Measurements from ENCODE around the gene SLX9.

The SLX9 gene

DNA sequence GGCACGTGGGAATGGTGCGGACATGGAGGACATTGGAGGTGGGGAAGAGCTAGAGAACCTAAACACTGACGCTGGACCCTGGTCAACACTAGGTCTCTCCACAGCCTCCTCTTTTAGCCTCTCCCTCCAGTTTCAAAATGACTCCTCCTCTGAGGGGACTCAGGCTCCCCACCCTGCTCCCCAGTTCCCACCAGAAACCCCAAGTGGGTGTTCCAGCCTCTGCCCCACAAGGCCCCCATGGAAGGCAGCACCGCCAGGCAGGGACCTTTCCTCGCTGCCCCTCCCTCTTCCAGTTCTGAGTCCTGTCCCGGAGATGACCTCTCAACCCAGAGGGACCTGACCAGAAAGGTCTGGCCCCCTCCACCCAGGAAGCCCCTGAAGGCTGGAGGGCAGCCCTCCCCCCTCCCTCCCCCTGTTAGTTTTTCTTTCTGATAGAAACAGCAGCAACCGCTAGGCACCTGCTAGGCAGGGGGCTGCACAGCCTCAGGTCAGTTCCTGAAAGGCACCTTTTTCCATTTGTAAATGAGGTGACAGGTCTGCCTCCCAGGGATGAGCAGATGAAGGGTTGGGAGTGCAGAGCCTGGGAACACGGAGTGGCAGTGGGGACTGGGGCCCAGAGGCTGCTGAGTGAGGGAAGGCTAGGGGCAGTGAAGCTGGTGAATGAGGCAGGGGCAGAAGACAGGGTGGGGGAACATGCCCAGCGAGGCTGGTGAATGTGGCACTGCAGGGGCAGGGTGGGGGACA lies 9.9 kb upstream of the SLX9 start:
- TF ChIP-seq, protein P1, sequence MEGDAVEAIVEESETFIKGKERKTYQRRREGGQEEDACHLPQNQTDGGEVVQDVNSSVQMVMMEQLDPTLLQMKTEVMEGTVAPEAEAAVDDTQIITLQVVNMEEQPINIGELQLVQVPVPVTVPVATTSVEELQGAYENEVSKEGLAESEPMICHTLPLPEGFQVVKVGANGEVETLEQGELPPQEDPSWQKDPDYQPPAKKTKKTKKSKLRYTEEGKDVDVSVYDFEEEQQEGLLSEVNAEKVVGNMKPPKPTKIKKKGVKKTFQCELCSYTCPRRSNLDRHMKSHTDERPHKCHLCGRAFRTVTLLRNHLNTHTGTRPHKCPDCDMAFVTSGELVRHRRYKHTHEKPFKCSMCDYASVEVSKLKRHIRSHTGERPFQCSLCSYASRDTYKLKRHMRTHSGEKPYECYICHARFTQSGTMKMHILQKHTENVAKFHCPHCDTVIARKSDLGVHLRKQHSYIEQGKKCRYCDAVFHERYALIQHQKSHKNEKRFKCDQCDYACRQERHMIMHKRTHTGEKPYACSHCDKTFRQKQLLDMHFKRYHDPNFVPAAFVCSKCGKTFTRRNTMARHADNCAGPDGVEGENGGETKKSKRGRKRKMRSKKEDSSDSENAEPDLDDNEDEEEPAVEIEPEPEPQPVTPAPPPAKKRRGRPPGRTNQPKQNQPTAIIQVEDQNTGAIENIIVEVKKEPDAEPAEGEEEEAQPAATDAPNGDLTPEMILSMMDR (conservative IDR thresholded peaks at IDR 0.05) = no peak
- TF ChIP-seq ZFX (IDR thresholded peaks at IDR 0.05) = no peak
- no peak overlapping the region for H3K27ac ChIP-seq

DNA sequence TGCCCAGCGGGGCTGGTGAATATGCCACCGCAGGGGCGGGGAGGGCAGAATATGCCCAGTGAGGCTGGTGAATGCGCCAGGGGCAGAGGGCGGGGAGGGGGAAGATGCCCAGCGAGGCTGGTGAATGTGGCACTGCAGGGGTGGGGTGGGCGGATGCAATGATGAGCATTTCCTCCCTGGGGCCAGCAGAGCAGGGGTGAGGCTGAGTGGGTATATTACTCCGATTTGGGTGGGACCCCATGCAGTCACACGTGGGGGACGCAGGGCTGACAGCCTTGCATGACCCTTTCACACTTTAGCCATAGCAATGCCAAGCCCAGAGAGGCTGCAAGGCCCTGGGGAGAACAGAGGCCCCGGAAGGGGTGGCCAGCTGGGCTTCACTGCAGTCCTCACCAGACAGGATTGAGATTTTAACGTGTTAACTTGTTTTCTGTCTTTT lies 9.3 kb upstream of the SLX9 start:
- TF ChIP-seq, protein P1 (conservative IDR thresholded peaks at IDR 0.05) = no peak
- TF ChIP-seq ZFX (IDR thresholded peaks at IDR 0.05) = no peak
- no peak overlapping the region for H3K27ac ChIP-seq

DNA sequence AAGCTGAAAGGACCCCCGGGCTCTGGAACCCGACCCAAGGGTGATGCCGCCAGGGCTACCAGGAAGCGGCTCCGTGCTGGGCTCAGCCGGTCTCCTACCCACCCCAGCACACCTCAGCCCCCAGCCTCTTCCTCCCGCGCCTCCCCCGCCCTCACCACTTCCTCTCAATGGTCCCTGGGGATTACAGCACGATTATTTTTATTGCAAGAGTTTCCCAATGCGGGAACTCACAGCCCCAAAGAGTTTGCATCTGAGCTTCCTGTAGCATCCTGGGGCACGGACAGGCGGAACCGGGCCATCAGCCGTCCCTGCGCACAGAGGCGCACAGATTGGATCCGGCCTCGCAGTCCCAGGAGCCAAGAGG lies 8.7 kb upstream of the SLX9 start:
- no peak overlapping the region for H3K27ac ChIP-seq

DNA sequence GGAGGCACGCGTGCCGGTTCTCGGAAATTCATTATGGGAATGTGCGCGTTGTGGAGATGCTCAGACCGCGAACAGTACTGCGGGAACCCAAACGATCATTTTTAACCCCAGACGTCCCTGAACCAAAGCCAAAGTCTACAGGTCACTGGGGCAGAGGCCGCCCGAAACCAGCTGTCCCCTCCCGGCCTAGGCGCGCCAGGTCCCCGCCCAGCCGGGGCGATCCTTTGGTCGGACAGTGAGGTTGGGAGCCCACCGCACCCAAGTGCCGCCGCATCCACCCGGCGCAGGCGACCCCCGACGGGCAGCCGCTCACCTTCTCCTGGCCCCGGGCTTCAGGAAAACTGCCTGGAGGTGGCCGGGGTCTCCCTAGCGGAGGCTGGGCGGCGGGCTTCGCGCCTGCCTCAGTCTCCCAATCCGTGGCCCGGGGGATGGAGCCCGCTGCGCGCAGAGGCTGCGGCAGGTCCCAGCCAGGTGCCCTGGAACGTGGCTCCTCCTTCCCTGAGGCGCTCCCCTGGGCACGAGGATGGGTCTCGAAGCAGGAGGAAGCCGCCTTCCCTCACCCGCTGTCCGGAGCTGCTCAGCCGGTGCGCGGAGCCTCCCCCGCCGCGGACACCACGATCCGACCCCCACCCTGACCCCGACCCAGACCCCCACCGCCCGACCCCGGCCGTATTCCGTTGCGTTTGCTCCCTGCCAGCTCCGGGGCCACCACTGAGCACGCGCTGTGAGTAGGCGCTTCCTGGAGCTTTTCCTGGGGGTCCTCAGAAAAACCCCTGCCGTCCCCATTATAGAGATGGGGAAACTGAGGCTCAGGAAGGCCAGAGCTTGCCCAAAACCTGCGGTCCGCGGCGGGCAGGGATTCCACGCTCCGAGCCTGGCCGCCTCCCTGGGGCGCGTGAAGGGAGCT lies 8.1 kb upstream of the SLX9 start:
- no peak for TF ChIP-seq ZFX (IDR thresholded peaks at IDR 0.05)
- TF ChIP-seq, protein P1 (conservative IDR thresholded peaks at IDR 0.05) = no peak
- H3K27ac ChIP-seq = no peak overlapping the region

More for the DNA sequence above, 8.7 kb upstream of the SLX9 start:
- no peak for TF ChIP-seq ZFX (IDR thresholded peaks at IDR 0.05)
- TF ChIP-seq, protein P1 (conservative IDR thresholded peaks at IDR 0.05) = no peak

DNA sequence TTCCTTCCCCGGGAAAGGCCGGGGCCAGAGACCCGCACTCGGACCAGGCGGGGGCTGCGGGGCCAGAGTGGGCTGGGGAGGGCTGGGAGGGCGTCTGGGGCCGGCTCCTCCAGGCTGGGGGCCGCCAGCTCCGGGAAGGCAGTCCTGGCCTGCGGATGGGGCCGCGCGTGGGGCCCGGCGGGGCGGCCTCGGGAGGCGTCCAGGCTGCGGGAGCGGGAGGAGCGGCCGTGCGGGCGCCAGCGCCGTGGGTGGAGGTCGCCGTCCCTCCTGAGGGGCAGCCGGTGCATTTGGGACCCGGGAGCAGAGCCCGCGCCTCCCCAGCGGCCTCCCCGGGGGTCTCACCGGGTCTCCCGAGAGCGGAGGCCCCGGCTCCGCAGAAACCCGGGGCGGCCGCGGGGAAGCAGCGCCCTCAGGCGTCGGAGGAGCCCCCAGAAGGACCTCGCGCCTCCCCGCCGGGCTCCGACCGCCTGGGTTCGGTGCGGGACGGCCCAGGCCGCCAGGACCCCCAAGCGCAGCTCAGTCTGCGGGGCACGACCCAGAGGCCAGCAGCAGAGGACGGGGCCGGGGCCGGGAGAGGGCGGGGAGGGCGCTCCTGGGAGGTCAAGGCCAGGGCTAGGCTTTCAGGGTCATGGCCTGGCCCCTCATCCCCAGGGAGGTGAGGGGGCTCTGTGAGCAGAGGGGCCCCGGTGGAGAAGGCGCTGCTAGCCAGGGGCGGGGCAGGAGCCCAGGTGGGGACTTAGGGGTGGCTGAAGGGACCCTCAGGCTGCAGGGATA lies 7.2 kb upstream of the SLX9 start:
- TF ChIP-seq, protein P1 (conservative IDR thresholded peaks at IDR 0.05) = no peak; the same call in 1 of the 2 replicates
- no peak for TF ChIP-seq ZFX (IDR thresholded peaks at IDR 0.05)
- no peak overlapping the region for H3K27ac ChIP-seq

DNA sequence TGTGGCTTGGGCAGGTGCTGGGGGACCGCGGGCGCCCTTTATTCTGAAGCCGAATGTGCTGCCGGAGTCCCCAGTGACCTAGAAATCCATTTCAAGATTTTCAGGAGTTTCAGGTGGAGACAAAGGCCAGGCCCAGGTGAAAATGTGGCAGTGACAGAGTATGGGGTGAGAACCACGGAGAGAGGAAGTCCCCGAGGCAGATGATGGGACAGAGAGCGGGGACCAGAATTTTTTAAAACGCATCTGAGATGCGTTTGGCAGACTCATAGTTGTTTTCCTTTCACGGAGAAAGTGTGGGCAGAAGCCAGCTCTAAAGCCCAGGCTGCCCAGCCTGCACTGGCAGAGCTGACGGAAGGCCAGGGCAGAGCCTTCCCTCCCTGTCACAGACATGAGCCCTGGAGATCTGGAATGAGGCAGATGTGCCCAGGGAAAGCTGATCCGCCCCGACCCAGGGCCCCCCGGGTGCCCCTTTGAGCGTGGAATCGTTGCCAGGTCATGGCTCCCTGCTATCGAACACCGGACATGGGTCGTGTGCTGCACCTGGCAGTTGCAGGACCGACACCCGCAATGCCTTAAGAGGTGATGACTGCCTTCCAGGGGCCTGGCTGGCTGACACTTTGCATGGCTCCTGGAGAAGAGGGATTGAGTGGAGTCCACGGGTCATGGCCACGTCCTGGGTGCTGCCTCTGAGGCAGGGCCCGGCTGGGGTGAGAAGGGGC lies 6.5 kb upstream of the SLX9 start:
- TF ChIP-seq, protein P1 (conservative IDR thresholded peaks at IDR 0.05) = no peak
- TF ChIP-seq ZFX (IDR thresholded peaks at IDR 0.05) = no peak
- H3K27ac ChIP-seq = no peak overlapping the region

Data from C4-2B (cell line).